ENCODE data around the gene NARS2.

The NARS2 gene

DNA sequence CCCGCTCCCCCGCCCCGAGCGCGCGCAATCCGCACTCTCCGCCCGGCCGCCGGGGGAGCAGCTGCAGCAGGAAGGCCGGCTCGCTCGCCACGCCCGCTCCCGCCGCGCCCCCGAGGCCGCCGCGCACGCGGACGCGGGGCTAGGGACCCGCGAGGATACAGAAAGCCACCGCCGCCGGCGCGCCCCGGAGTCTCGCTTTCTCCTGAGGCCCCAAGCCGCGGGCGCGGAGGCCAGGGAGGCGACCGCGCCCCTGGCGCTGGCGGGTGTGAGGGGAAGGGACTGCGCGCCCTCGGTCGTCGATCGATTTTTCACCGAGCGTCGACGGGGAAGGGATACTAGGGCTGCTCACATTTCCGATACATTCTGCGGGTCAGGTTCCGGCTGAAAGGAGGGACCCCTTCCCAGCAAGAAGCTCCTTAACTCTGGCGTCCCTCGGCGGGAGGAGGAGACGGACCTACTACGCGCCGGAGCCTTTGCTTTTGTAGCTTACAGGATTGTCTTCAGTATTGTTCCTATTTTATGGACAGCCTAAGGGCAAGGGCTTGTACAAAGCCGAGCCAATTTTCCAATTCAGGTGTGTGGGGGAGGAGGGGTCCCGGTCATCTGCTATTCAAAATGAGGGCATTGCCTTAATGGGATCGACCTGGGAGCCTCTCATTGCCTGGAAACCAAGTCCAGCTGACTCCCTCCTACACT, 156.6 kb downstream of the NARS2 start:
- H3K36me3 ChIP-seq (ENCODE audit: low read length), result no peaks in the 10 kb centered on the region
- H4K20me1 ChIP-seq (ENCODE audit: low read depth, low read length), result no peaks in the 10 kb centered on the region
- no peaks in the 10 kb centered on the region for H3K9me2 ChIP-seq (replicated peaks; ENCODE audit: insufficient read depth, low read length)
- peak overlapping the region; percentile 67 for H3K4me2 ChIP-seq (ENCODE audit: low read depth, low read length, poor library complexity, severe bottlenecking)
- H3K9me3 ChIP-seq (ENCODE audit: insufficient read depth, low read length), result no peaks in the 10 kb centered on the region
- H3K27me3 ChIP-seq (ENCODE audit: low read length), result no peaks in the 10 kb centered on the region
- H3K4me3 ChIP-seq (ENCODE audit: insufficient read depth, low read length, poor library complexity, severe bottlenecking), result peak overlapping the region; percentile 75
- no peak overlapping the region for H3K27ac ChIP-seq (ENCODE audit: low read depth, low read length)
- TF ChIP-seq CTCF (IDR thresholded peaks at IDR 0.05; ENCODE audit: insufficient read depth, low read length, poor library complexity, severe bottlenecking) (no peak), EZH2phosphoT487 (conservative IDR thresholded peaks at IDR 0.05; ENCODE audit: low read length) (no peak)
- peak overlapping the region; percentile 91 for H2AFZ ChIP-seq (ENCODE audit: low read depth, low read length, severe bottlenecking)
- H3F3A ChIP-seq (ENCODE audit: insufficient read depth), result peaks cover 5% of the 10 kb centered on the region; the same call in 1 of the 2 replicates
- H3K9ac ChIP-seq (ENCODE audit: low read length), result peak overlapping the region; percentile 71
- no peaks in the 10 kb centered on the region for H3K79me2 ChIP-seq (ENCODE audit: insufficient read depth, low read length)

GRCh38 chr11:78417175-78417887, 157.3 kb downstream of the NARS2 start, which contains the start of gene GAB2:
Gene GAB2, minus strand, starts transcription at chr11:78417820. Its CDS starts 100 bp downstream, at chr11:78417720.
- H4K20me1 ChIP-seq (ENCODE audit: low read depth, low read length), result no peaks in the 10 kb centered on the region
- H3K27ac ChIP-seq (ENCODE audit: low read depth, low read length), result no peak within 1 kb of the TSS
- no peaks in the 10 kb centered on the region for H3K9me3 ChIP-seq (ENCODE audit: insufficient read depth, low read length)
- H3K4me2 ChIP-seq (ENCODE audit: low read depth, low read length, poor library complexity, severe bottlenecking), result peak within 1 kb of the TSS; percentile 94
- H3K79me2 ChIP-seq (ENCODE audit: insufficient read depth, low read length), result no peaks in the 10 kb centered on the region
- peak within 1 kb of the TSS; percentile 91 for H2AFZ ChIP-seq (ENCODE audit: low read depth, low read length, severe bottlenecking)
- no peaks in the 10 kb centered on the region for H3K9me2 ChIP-seq (replicated peaks; ENCODE audit: insufficient read depth, low read length)
- H3K9ac ChIP-seq (ENCODE audit: low read length), result peak within 1 kb of the TSS; percentile 71
- TF ChIP-seq CTCF (IDR thresholded peaks at IDR 0.05; ENCODE audit: insufficient read depth, low read length, poor library complexity, severe bottlenecking) (no peak), EZH2phosphoT487 (conservative IDR thresholded peaks at IDR 0.05; ENCODE audit: low read length) (no peak)
- peak within 1 kb of the TSS; percentile 76 for H3K4me3 ChIP-seq (ENCODE audit: insufficient read depth, low read length, poor library complexity, severe bottlenecking)
- H3F3A ChIP-seq (ENCODE audit: insufficient read depth), result peaks cover 5% of the 10 kb centered on the region; the same call in 1 of the 2 replicates
- H3K36me3 ChIP-seq (ENCODE audit: low read length), result no peaks in the 10 kb centered on the region
- no peaks in the 10 kb centered on the region for H3K27me3 ChIP-seq (ENCODE audit: low read length)

DNA sequence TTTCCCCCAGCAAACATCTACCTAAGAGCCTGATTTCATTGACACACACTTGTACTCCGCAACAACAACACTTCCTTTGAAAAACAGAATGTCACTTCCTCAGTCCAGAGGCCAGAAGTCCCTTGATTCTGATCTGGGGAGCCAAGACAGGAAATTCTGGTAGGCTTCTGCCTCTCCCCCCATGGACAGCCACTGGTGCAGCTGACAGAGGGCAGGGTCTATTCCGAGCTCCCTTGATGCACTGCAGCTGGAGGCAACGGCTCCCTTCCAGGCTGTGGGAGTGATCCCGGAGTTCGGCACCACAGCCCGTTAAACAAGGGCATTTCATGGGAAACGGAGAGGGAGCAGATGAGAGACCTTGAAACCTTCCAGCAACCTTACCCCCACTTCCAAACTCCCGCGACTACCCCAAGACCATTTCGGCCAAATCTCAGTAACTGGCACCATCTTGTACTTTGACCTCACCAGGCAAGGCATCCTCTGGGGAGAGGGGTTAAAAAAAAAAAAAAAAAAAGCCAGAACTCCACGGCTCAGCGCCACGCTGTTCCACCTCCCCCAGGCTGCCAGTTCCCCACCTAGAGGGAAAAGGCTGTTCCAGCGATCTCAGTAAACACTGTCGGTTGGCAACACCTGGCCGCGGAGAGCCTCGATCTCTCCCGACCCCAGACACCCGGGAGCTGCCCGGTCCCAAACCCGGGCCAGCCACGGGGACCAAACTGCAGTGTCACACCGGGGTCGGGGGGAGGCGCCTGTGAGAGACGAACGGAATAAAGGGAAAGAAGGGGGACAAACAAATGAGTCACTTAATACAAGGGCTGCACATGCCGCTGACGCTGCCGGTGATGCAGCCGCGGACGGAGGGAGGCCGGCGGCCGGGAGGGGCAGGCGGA, 158.1 kb downstream of the NARS2 start:
- no peak overlapping the region for H3K27ac ChIP-seq (ENCODE audit: low read depth, low read length)

More for the DNA sequence above, 158.1 kb downstream of the NARS2 start:
- Histone ChIP-seq H3K4me3 (ENCODE audit: insufficient read depth, low read length, poor library complexity, severe bottlenecking) (peak overlapping the region; percentile 76), H3K79me2 (ENCODE audit: insufficient read depth, low read length) (no peaks in the 10 kb centered on the region), H3K4me2 (ENCODE audit: low read depth, low read length, poor library complexity, severe bottlenecking) (peak overlapping the region; percentile 94), H2AFZ (ENCODE audit: low read depth, low read length, severe bottlenecking) (peak overlapping the region; percentile 10), H3F3A (ENCODE audit: insufficient read depth) (peaks cover 5% of the 10 kb centered on the region; the same call in 1 of the 2 replicates), H3K9me2 (replicated peaks; ENCODE audit: insufficient read depth, low read length) (no peaks in the 10 kb centered on the region), H3K9ac (ENCODE audit: low read length) (peak overlapping the region; percentile 53), H3K36me3 (ENCODE audit: low read length) (no peaks in the 10 kb centered on the region), H3K27me3 (ENCODE audit: low read length) (no peaks in the 10 kb centered on the region), H4K20me1 (ENCODE audit: low read depth, low read length) (no peaks in the 10 kb centered on the region), H3K9me3 (ENCODE audit: insufficient read depth, low read length) (no peaks in the 10 kb centered on the region)
- TF ChIP-seq CTCF (IDR thresholded peaks at IDR 0.05; ENCODE audit: insufficient read depth, low read length, poor library complexity, severe bottlenecking) (peak; percentile 64), EZH2phosphoT487 (conservative IDR thresholded peaks at IDR 0.05; ENCODE audit: low read length) (no peak)

Measured in SU-DHL-6 (cell line).